ENCODE measurements around the gene FXN.
"Not testable (repeated sequence)": the region's sequence is repeated elsewhere in the genome, so short reads cannot be mapped to it uniquely, and the experiment has no call there.

The FXN gene

DNA sequence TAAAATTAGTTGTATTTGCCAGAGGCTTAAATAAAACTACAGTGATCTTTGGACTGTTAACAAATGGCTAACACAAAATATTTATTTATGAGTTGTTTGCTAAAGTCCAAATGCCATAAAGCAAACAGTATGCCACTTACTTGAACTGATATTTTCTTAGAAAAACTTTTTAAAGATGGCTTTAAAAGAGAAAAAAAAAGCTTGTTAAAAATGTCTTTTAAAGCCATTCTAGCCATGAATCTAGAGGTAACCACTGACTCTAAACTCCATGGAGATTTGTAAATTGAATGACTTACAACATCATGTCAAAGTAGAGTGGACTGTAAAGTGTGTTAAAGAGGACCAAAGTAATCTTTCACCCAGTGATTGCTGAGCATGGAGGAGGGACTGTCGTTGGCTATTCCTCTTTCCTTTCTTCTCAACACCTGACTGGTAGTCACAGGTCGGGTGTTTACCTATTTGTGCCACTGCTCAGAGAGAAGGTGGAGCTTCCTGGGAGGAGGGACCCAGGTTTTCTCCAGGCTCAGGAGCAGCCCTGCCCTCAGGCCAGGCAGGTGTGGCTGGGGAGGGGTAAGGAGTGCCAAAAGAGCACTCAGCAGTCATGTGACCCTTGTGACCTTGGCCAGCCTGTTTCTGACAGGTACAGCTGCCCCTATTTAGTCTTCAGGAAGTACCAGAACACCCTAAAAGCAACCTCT is 69.4 kb downstream of the FXN start:
- DNase-seq (ENCODE audit: low spot score) = no peak

DNA sequence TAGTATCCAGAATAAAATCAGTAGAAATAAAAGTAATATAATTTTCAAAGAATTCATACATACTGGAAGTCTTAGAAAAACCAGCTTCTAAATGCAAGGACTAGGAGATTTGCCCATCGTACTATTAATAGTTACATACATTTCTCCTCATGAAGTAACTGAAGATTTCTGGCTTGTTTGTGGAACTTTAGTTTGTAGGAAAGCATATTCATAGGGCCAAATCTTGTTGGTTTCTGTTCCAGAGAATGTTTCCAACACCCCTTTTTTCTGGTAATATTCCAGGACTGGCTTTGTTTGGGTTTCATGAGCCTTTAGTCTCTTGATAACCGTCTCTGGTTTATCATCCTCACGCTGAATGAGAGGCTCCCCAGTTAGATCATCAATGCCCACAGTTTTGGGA is 72.2 kb downstream of the FXN start:
- DNase-seq (ENCODE audit: low spot score) = no peak

DNA sequence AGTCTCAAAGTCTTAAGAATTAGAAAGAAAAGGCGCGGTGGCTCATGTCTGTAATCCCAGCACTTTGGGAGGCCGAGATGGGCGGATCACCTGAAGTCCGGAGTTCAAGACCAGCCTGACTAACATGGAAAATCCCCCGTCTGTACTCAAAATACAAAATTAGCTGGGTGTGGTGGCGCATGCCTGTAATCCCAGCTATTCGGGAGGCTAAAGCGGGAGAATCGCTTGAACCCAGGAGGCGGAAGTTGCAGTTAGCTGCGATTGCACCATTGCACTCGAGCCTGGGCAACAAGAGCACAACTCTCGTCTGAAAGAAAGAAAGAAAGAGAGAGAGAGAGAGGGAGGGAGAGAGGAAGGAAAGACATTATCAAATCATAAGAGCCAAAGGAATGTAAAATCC is 73.2 kb downstream of the FXN start:
- DNase-seq (ENCODE audit: low spot score) = not testable (repeated sequence)

DNA sequence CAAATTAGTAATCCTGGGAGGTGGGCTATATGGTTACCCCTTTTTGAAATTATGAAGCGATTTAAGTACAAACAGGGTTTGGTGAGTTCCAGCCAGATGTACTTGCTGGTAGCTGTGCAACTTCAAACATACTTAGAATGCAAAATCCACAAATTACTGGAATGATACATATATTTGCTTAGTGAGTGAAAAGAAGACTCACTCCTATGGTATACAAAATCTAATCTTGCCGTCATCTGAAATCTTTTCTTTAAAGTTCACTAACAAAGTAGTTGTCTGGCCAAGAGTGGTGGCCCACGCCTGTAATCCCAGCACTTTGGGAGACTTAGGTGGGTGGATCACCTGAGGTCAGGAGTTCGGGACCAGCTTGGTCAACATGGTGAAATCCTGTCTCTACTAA is 73.6 kb downstream of the FXN start:
- DNase-seq (ENCODE audit: low spot score) = no peak

DNA sequence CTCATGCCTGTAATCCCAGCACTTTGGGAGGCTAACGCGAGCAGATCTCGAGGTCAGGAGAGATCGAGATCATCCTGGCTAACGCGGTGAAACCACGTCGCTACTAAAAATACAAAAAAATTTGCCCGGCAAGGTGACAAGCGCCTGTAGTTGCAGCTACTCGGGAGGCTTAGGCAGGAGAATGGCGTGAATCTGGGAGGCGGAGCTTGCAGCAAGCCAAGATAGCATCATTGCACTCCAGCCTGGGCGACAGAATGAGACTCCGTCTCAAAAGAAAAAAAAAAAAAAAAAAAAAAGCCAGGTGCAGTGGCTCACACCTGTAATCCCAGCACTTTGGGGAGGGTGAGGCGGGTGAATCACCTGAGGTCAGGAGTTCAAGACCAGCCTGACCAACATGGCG is 77.1 kb downstream of the FXN start:
- DNase-seq (ENCODE audit: low spot score) = not testable (repeated sequence)

DNA sequence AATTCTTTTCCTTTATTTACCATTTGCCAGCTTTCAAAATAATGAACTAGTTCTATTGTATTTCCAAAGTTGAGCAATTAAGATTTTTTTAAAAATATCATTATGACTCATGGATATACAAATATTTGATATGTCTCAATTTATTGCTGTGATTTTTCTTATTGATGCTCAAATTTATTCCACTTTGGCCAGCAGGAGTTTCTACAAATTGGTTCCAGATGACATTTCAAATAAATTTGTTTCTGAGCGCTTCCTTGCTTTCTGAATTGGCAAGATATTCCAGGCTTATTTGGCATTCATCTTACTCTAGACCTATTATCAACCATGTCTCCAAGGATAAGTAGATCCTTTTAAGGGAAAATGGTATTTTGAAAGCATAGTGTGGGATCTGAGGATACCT is 80.1 kb downstream of the FXN start:
- DNase-seq (ENCODE audit: low spot score) = no peak

DNA sequence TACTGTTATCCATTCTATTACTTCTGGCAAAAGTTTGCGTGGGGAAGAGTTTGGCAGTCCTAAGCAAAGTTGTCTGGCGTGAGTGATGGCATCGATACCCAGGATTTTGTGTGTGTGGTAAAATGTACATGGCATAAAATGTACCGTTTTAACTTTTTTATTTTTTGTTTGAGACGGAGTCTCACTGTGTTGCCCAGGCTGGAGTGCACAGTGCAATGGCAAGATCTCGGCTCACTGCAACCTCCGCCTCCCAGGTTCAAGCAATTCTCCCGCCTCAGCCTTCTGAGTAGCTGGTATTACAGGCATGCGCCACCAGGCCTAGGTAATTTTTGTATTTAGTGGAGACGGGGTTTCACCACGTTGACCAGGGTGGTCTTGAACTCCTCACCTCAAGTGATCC is 83.1 kb downstream of the FXN start:
- DNase-seq (ENCODE audit: low spot score) = no peak

DNA sequence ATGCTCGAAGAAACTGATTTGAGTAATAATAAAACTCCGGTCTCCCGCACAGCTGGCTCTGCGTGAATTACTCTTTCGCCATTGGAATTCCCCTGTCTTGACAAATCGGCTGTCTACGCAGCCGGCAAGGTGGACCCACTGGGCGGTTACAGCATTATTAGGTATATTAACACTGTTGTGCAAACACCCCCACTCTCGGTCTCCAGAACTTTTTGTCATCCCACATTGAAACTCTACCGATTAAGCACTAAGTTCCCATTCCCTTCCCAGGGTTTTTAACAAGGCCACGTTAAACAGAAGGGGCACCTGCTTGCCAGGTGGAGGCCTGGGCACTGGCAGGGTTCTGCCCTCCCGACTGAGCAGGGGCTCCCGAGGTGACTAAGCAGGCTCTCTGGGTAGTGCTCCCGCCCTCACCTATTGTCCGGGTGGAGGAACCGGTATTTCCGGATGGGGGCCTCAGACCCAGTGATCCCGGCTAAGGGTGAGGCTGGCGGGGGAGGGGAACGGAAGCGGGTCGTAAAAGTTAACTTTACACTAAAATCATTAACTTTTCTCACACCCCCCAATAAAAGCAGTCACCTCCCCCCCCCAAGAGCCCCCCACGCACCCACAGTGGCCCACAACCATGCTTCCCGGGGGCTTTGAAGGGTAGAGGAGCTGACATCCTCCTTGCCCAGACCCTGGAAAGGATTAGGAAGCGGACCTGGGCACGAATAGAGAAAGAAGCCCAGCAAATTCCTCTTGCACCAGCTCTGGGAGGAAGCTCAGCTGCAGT is 85.0 kb downstream of the FXN start:
- no peak for DNase-seq (ENCODE audit: low spot score)

GRCh38 chr9:69121155-69122081 is 85.9 kb downstream of the FXN start:
- peak; percentile 69 for DNase-seq (ENCODE audit: low spot score)

DNA sequence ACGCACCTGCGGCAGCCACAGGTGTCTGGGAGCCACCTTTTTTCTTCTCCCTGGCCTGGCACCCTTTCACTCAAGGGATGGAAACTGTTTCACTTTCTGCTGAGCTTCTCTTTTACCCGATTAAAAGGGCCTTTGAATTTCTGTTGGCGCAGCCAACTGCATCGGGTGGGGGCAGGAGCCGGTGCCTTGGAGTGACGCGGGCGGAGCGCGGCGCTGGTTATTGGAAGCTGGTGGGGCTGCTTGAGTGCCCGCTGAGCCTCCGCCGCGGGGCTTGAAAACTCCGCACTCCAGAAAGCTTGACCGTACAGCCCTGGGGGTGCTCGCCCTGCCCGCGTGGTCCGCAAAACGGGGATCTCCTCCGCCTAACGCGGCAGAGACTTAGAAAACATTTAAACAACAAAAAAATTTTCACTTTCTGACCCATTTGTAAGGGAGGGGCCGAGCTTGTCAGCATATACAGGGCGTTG is 86.6 kb downstream of the FXN start:
- no peak for DNase-seq (ENCODE audit: low spot score)

- no peak for DNase-seq (ENCODE audit: low spot score)
These were observed 87.1 kb downstream of the FXN start for GRCh38 chr9:69122549-69123141.

DNA sequence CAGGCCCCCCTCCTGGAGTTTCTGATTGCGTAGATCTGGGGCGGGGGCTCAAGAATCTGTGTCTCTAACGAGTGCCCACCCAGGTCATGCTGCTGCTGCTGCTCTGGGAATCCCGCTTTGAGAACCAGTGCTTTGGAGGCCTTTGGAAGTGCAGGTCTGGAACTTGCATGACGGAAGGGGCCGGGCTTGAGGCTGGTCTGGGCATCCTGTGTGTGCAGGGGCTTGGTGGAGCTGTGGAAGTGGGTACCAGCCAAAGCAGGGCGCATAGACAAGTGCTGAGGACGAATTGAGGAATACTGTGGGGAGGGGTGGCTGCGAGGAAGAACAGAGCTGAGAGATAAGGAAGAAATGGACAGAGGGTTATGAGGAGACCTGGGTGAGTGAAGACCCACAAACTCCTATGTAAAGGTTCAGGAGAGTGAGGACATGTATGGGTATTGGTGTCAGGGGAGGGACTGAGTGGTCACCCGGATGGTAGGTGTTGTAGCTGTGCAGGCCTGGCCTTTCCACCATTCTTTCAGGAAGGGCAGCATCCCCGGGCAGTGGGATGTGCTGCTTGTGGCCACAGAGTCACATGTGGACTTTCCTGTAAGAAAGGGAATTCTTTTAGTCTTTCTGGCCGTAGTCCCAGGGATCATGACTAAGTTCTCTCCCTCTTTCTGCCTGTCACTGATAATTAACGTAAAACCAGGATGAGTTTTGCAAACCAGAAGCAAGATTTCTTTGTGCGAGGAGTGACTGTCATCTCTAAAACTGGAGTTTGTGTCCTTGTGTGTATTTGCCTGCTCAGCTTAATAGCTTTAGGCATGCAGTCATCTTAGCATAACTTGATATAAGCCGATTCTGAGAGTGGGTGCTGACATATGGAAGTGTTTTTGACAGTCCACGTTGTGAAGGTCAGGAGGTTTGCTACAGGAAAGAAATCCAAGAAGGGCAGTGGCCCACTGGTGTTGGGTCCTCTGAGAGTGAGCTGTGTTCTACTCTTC is 95.2 kb downstream of the FXN start:
- DNase-seq (ENCODE audit: low spot score) = no peak

DNA sequence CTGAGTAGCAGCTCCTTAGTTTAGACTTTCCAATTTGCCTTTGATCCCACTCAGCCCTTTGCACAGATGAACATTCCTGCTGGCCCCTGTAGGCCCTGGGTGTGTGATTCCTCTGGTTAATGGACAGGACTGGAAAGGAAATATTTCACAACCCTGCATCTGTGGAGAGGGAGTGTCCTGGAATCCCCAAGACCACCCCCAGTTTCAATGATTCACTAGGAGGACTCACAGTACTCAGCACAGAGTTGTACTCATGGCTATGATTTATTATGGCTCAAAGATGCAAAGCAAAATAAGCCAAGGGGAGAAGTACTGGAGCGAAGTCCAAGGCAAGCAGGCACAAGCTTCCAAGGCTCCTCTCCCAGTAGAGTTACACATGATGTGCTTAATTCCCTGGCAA is 96.1 kb downstream of the FXN start:
- no peak for DNase-seq (ENCODE audit: low spot score)

DNA sequence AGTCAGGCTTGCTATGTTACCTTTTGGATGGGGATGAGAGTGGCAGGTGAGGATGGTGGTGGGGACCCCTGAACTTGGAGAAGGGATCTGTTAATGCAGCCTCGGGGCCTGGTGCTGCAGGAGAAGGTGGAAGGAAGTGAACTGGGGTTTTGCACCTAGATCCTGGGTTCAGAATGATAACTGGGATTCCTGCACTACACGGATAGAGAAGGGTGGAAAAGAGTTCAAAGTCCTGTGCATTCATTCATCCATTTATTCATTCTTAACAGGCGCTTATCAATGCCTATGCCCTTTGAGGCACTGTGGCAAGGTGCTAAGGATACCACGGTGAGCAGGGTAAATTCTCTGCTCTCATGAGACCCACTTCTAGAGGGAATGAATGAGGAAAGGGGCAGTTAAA is 96.8 kb downstream of the FXN start:
- DNase-seq (ENCODE audit: low spot score) = no peak

- no peak for DNase-seq (ENCODE audit: low spot score)
These were observed 98.9 kb downstream of the FXN start for GRCh38 chr9:69134412-69134811.

- DNase-seq (ENCODE audit: low spot score) = no peak
These were observed 100.6 kb downstream of the FXN start for GRCh38 chr9:69136185-69136584.

DNA sequence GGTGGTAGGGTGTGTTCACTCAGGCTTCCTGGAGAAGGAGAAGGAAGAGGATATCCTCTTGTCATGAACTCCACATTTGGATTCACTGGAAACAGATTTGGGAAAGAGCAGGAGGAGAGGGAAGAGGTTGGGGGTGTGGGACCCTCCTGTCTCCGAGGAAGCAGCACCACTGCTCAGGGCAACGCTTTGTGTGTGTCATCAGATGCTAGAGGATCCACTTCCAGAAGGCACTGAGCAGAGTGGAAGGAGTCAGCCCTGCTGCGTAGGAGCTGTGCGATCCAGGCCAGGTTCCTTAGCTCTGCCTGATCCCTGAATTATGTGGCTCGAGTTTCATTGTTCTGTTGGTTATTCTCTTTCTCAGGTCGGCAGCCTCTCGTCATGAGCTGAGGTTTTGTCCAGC is 101.2 kb downstream of the FXN start:
- no peak for DNase-seq (ENCODE audit: low spot score)

DNA sequence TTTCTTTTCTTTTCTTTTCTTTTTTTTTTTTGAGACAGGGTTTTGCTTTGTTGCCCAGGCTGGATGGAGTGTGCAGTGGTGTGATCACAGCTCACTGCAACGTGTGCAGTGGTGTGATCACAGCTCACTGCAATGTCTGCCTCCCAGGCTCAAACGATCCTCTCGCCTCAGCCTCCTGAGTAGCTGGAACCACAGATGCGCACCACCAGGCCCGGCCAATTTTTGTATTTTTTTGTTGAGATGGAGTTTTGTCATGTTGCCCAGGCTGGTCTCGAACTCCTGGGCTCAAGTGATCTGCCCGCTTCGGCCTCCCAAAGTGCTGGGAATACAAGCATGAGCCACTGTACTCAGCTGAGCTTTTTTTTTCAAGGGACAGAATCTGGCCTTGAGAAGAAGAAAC is 101.8 kb downstream of the FXN start:
- DNase-seq (ENCODE audit: low spot score) = no peak

GRCh38 chr9:69139596-69139995 is 104.0 kb downstream of the FXN start:
- no peak for DNase-seq (ENCODE audit: low spot score)

- no peak for DNase-seq (ENCODE audit: low spot score)
These were observed 104.7 kb downstream of the FXN start for GRCh38 chr9:69140123-69140735.

GRCh38 chr9:69141851-69142250 is 106.3 kb downstream of the FXN start:
- DNase-seq (ENCODE audit: low spot score) = no peak
